GM23338 (cell line): ENCODE data around the gene SLC52A1. TPM values are rescaled to one million over a fixed set of nuclear protein-coding genes. Genes with fewer than 3 reads are reported as not detected.
"Not testable (repeated sequence)": the region's sequence is repeated elsewhere in the genome, so short reads cannot be mapped to it uniquely, and the experiment has no call there.

Experiments used
- ATAC-seq: fragments of 200-7000 bp; cut with Tn5 transposase; 3 replicates; pipeline ENCODE4 v1.9.1; 2020
- DNase-seq: peaks from one replicate; pipeline ENCODE4 v3.0.0-alpha.2; 2015; ENCODE audit warnings: low spot score
- H2AFZ ChIP-seq: fragments of 200-600 bp; sonication (generic); 2 replicates; pipeline ENCODE4 v1.8.0; 2016; ENCODE audit warnings: antibody characterized with exemption, mild to moderate bottlenecking, moderate library complexity
- H3F3A ChIP-seq: fragments of 200-600 bp; sonication (generic); replicated peaks from 2 replicates; pipeline ENCODE4 v1.8.0; 2017; ENCODE audit warnings: antibody characterized with exemption, mixed run types, low read depth
- H3K27ac ChIP-seq: fragments of 200-600 bp; sonication (generic); 2 replicates; pipeline ENCODE4 v1.6.1; 2016; ENCODE audit warnings: low read depth
- H3K27me3 ChIP-seq: fragments of 200-600 bp; sonication (generic); 2 replicates; pipeline ENCODE4 v1.8.0; 2016; ENCODE audit warnings: mild to moderate bottlenecking, mixed run types, moderate library complexity; ENCODE audit not compliant: insufficient read depth
- H3K36me3 ChIP-seq: fragments of 200-600 bp; sonication (generic); 2 replicates; pipeline ENCODE4 v1.8.0; 2016; ENCODE audit warnings: mild to moderate bottlenecking; ENCODE audit not compliant: insufficient read depth
- H3K4me1 ChIP-seq: fragments of 200-600 bp; sonication (generic); 2 replicates; pipeline ENCODE4 v1.8.0; 2016; ENCODE audit warnings: mild to moderate bottlenecking, moderate library complexity; ENCODE audit not compliant: insufficient read depth
- H3K4me2 ChIP-seq: fragments of 200-600 bp; sonication (generic); 2 replicates; pipeline ENCODE4 v1.7.1; 2017; ENCODE audit warnings: mixed run types
- H3K4me3 ChIP-seq: fragments of 200-600 bp; sonication (generic); 2 replicates; pipeline ENCODE4 v1.6.1; 2016; ENCODE audit warnings: mixed run types
- H3K79me2 ChIP-seq: fragments of 200-600 bp; sonication (generic); replicated peaks from 2 replicates; pipeline ENCODE4 v1.8.0; 2017; ENCODE audit warnings: mild to moderate bottlenecking; ENCODE audit not compliant: insufficient read depth
- H3K9me2 ChIP-seq: fragments of 200-600 bp; sonication (generic); 2 replicates; pipeline ENCODE4 v1.8.0; 2017; ENCODE audit not compliant: insufficient read depth
- H4K20me1 ChIP-seq: fragments of 200-600 bp; sonication (generic); replicated peaks from 2 replicates; pipeline ENCODE4 v1.8.0; 2017; ENCODE audit warnings: mild to moderate bottlenecking; ENCODE audit not compliant: insufficient read depth
- H3K27ac Mint-ChIP-seq: 2 replicates; pipeline ENCODE4 v1.8.0; 2020; ENCODE audit warnings: inconsistent platforms, mild to moderate bottlenecking, moderate library complexity, mixed read lengths
- H3K27me3 Mint-ChIP-seq: 3 replicates; pipeline ENCODE4 v1.8.0; 2022; ENCODE audit warnings: low read depth, mild to moderate bottlenecking, moderate library complexity, mixed read lengths, inconsistent platforms; ENCODE audit not compliant: insufficient read depth, poor library complexity
- H3K36me3 Mint-ChIP-seq: 3 replicates; pipeline ENCODE4 v1.8.0; 2021; ENCODE audit warnings: low read depth, mild to moderate bottlenecking, inconsistent platforms, moderate library complexity, mixed read lengths
- H3K4me1 Mint-ChIP-seq: 3 replicates; pipeline ENCODE4 v1.8.0; 2020; ENCODE audit warnings: mild to moderate bottlenecking, inconsistent platforms, mixed read lengths
- H3K4me3 Mint-ChIP-seq: 3 replicates; pipeline ENCODE4 v1.8.0; 2021; ENCODE audit warnings: moderate library complexity, mild to moderate bottlenecking, inconsistent platforms, mixed read lengths
- H3K9me3 Mint-ChIP-seq: 3 replicates; pipeline ENCODE4 v1.8.0; 2020; ENCODE audit warnings: moderate library complexity, mild to moderate bottlenecking, inconsistent platforms, mixed read lengths
- CTCF ChIP-seq, 2 experiments: fragments of 200-600 bp in 1 of 2; sonication (generic) in 1 of 2; conservative IDR thresholded peaks; 2 replicates each; pipeline versions ENCODE4 v1.5.1 to v1.6.1; 2016 to 2017; ENCODE audit warnings: antibody characterized with exemption in 2 of 2, low read depth in 2 of 2, mild to moderate bottlenecking in 2 of 2, moderate library complexity in 1 of 2
- JUNB ChIP-seq: IDR thresholded peaks from one replicate; pipeline ENCODE4 v1.6.1; 2016; ENCODE audit warnings: antibody characterized with exemption; ENCODE audit not compliant: unreplicated experiment
- NANOG ChIP-seq: IDR thresholded peaks from 2 replicates; pipeline ENCODE4 v1.6.1; 2016; ENCODE audit warnings: antibody characterized with exemption, borderline replicate concordance
- STAT1 ChIP-seq: IDR thresholded peaks from one replicate; pipeline ENCODE4 v1.6.1; 2016; ENCODE audit warnings: antibody characterized with exemption; ENCODE audit not compliant: unreplicated experiment
- ZNF462 ChIP-seq: fragments of 250-450 bp; sonication (Bioruptor Pico); IDR thresholded peaks from 2 replicates; pipeline ENCODE4 v1.5.0; 2020; ENCODE audit warnings: mild to moderate bottlenecking, moderate library complexity
- polyA plus RNA-seq: library from polyadenylated mRNA; unstranded; fragments of >200 nt; fragmentation: Nextera tagmentation; extraction: Ambion mirVana; gene quantifications from 2 replicates; pipeline ENCODE4 v1.2.1, GENCODE V29; 2016
- total RNA-seq: library from RNA; depleted of rRNA; stranded (reverse); fragments of >200 nt; shearing (Covaris generic); gene quantifications from 2 replicates; pipeline ENCODE4 v1.2.3, GENCODE V29; 2014

SLC52A1 gene
- total and polyA plus RNA-seq, 2 experiments from 2014 or later: 0.21 to 0.63 TPM

GRCh38 chr17:5077781-5078105 is 42.5 kb upstream of the SLC52A1 start (continued):
- TF ChIP-seq CTCF (conservative IDR thresholded peaks at IDR 0.05; ENCODE audit: low read depth in 2 of 2) (no peak), STAT1 (no peak), ZNF462 (CRISPR knock-in tag) (no peak), NANOG (no peak), JUNB (no peak)

- H3K4me1 Mint-ChIP-seq: peaks cover 10% of the 10 kb centered on the region
- not testable (repeated sequence) for ATAC-seq
Measured at GRCh38 chr17:5077275-5077674, 42.0 kb upstream of the SLC52A1 start.

GRCh38 chr17:5075472-5075871 is 40.2 kb upstream of the SLC52A1 start:
- not testable (repeated sequence) for H3F3A ChIP-seq, H3K4me2 ChIP-seq, H3K27ac ChIP-seq, H3K4me3 Mint-ChIP-seq, H3K27ac Mint-ChIP-seq, ATAC-seq, H3K36me3 Mint-ChIP-seq, H3K36me3 ChIP-seq, H4K20me1 ChIP-seq, DNase-seq, H3K27me3 ChIP-seq, H3K79me2 ChIP-seq, H3K4me3 ChIP-seq, H3K9me2 ChIP-seq
- Histone ChIP-seq H3K4me1 (peaks cover 12% of the 10 kb centered on the region), H2AFZ (peak overlapping the region; percentile 53; the same call in 1 of the 2 replicates)
- Mint-ChIP-seq H3K27me3 (peaks cover 20% of the 10 kb centered on the region), H3K9me3 (peaks cover 23% of the 10 kb centered on the region), H3K4me1 (peaks cover 10% of the 10 kb centered on the region)

More at GRCh38 chr17:5077275-5077674, 42.0 kb upstream of the SLC52A1 start:
- not testable (repeated sequence) for H3K27me3 ChIP-seq, H3K27ac ChIP-seq, H2AFZ ChIP-seq, H3K27ac Mint-ChIP-seq, H3K79me2 ChIP-seq, DNase-seq, H3K36me3 ChIP-seq, H3F3A ChIP-seq, H3K9me2 ChIP-seq, H3K36me3 Mint-ChIP-seq, H4K20me1 ChIP-seq
- Mint-ChIP-seq H3K4me3 (peak overlapping the region; percentile 70), H3K9me3 (peaks cover 28% of the 10 kb centered on the region), H3K27me3 (peaks cover 23% of the 10 kb centered on the region)
- H3K4me1 ChIP-seq: peaks cover 12% of the 10 kb centered on the region
- peak overlapping the region; percentile 72; the same call in 1 of the 2 replicates for H3K4me3 ChIP-seq
- H3K4me2 ChIP-seq: peak overlapping the region; percentile 93; the same call in 1 of the 2 replicates
